ENCODE measurements around the gene MRPL16. TPM values are rescaled to one million over a fixed set of nuclear protein-coding genes. Genes with fewer than 3 reads are reported as not detected.

Gene MRPL16
- total and polyA plus RNA-seq, 2 of the 13 experiments (the other 11 are each of a cell fraction or from before 2014, with no cell fraction given) = 45.3 to 62.6 TPM

GRCh38 chr11:59815754-59816153 is 5.2 kb upstream of the MRPL16 start:
- no peaks in the 10 kb centered on the region for H4K20me1 ChIP-seq (ENCODE audit: insufficient read depth, low read length)
- no peaks in the 10 kb centered on the region for H3K36me3 ChIP-seq (replicated peaks in 1 of 2; ENCODE audit: control insufficient read depth in 1 of 2, insufficient read depth in 2 of 2, low read length in 2 of 2)
- H3K27ac ChIP-seq (ENCODE audit: extremely low read length, insufficient read depth, low read length) = no peak overlapping the region
- no TSS peak for BruUV-seq (replicated peaks)
- no peak overlapping the region for H2AFZ ChIP-seq (ENCODE audit: low read length)
- CTCF ChIA-PET (ENCODE audit: low intra/inter-chr PET ratio, low total read pairs) = no interaction called here
- no peaks in the 10 kb centered on the region for H3K79me2 ChIP-seq (ENCODE audit: insufficient read depth, low read length)
- FAIRE-seq (no peak), ATAC-seq (no peak), DNase-seq (ENCODE audit: low spot score) (no peak)
- POLR2A ChIA-PET = no interaction called here
- no peak overlapping the region for H3K9ac ChIP-seq (ENCODE audit: insufficient read depth, low read depth, low read length)
- TF ChIP-seq ADNP (CRISPR knock-in tag; IDR thresholded peaks at IDR 0.05) (no peak), NFYB (CRISPR knock-in tag; IDR thresholded peaks at IDR 0.05) (no peak), IRX3 (CRISPR knock-in tag; IDR thresholded peaks at IDR 0.05; ENCODE audit: borderline replicate concordance, low read depth) (no peak), ZGPAT (CRISPR knock-in tag; IDR thresholded peaks at IDR 0.05) (no peak), SRF (IDR thresholded peaks at IDR 0.05; ENCODE audit: low read depth, low read length) (no peak), SPEN (CRISPR knock-in tag; IDR thresholded peaks at IDR 0.05; ENCODE audit: low read depth) (no peak), ZNF850 (CRISPR knock-in tag; conservative IDR thresholded peaks at IDR 0.05) (no peak), ZNF280D (CRISPR knock-in tag; IDR thresholded peaks at IDR 0.05) (no peak), BHLHE40 (IDR thresholded peaks at IDR 0.05; ENCODE audit: low read length) (no peak), ZNF558 (CRISPR knock-in tag; IDR thresholded peaks at IDR 0.05; ENCODE audit: borderline replicate concordance) (no peak), PPARG (CRISPR knock-in tag; conservative IDR thresholded peaks at IDR 0.05) (no peak), DDIT3 (CRISPR knock-in tag; IDR thresholded peaks at IDR 0.05) (no peak), ZNF841 (CRISPR knock-in tag; IDR thresholded peaks at IDR 0.05; ENCODE audit: borderline replicate concordance) (no peak), MNT (IDR thresholded peaks at IDR 0.05) (no peak), E2F5 (CRISPR knock-in tag; conservative IDR thresholded peaks at IDR 0.05) (no peak)
- H3K4me3 ChIP-seq (replicated peaks in 1 of 3; ENCODE audit: insufficient read depth in 1 of 3, low read depth in 2 of 3, low read length in 3 of 3) = no peak overlapping the region
- H3K4me2 ChIP-seq (ENCODE audit: low read depth, low read length) = no peak overlapping the region
- no peaks in the 10 kb centered on the region for H3K9me3 ChIP-seq (ENCODE audit: low read length)
- H3K27me3 ChIP-seq (ENCODE audit: control insufficient read depth in 1 of 2, insufficient read depth in 2 of 2, low read length in 2 of 2) = no peaks in the 10 kb centered on the region
- intact Hi-C loops (cut with micrococcal nuclease; ENCODE audit: unreplicated experiment) = no loop called here
- in situ Hi-C loops (cut with HindIII; ENCODE audit: extremely low pct_ligation_motif_present, low pct_unique_long_range_greater_than_20kb) = no loop called here
- H3K4me1 ChIP-seq (ENCODE audit: insufficient read depth, low read length) = peaks cover 15% of the 10 kb centered on the region
- WGBS (ENCODE audit: low lambda C conversion rate) = 90% methylated on average over 1 of the region's 1 CpG
